GM19467 (cell line): ENCODE data around the gene PLXNA2.

Experiments used
- ATAC-seq: cut with Tn5 transposase; IDR thresholded peaks from one replicate; pipeline ENCODE4 v1.9.1; 2021; ENCODE audit warnings: mild to moderate bottlenecking, moderate library complexity; ENCODE audit not compliant: unreplicated experiment

The PLXNA2 gene

DNA sequence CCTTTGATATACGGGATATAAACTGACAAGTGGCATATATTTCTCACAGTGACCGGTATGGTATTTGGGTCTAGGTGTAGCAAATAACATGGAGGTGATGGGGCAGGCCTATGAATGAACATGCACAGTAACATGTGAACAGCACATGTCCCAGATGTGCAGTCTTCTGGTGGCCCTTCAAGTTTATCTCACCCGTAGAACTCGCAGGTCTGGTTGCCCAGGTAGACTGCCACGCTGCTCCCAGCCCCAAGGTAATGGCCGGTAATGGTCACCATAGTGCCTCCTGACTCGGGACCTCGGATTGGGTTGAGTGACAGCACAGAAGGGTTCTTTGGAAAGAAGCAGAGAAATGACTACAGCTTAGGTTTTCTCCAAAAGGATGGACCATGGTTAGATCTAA, 192.0 kb downstream of the PLXNA2 start:
- no peak for ATAC-seq

DNA sequence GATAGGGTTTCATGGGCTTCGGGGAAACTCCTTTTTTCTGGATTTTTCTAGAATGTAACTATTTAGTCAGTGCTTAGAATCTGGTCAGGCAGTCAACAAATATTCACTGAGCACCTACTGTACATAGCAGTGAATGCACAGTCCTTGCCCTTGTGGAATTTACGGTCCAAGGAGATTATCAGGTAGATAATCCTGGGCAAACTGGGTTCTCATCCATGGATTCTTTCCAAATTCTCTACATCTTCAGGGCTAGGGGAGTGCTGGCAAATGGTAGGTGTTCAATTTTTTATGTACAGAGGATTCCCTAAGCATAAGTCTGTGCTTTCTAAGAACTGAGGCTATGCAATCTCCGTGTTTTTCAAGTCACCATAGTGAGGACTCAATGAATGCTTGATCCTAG, 192.5 kb downstream of the PLXNA2 start:
- no peak for ATAC-seq

DNA sequence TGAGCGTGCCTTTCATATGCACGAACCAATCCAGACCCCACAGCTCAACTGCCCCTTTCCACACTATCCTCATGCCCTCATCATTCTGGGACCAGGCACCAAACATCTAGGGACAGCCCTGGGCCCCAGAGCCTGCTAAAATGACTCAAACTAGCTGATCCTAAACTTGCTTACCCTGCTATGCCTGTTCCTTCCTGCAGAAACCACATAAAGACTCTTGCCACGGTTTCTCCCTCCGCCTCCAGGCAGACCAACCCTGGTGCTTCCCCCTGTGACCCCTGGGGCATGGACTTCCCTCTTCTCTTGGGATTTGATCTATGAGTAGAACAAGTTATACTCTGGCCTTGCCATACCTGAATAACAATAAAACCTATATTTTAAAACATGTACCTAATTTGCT, 195.3 kb downstream of the PLXNA2 start:
- ATAC-seq = no peak

DNA sequence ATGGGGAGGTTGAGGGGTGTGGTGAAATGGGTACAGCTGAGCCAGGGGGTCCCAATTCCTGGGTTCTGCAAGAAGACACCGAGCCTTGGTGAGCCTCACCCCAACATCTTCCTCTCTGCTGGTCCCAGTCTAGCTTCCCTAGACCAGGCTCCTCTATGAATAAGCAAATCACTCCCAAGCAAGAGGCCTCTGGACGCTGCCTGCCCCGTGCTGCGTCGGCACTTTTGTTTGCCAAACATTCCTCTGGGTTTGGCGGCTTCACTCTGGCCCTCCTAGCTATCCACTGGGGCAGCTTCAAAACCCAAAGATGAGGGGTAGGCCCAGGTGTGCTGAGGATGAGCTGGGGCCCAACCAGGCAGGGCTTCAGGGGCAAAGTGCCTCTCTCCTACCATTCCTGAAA, 196.2 kb downstream of the PLXNA2 start:
- ATAC-seq = no peak

DNA sequence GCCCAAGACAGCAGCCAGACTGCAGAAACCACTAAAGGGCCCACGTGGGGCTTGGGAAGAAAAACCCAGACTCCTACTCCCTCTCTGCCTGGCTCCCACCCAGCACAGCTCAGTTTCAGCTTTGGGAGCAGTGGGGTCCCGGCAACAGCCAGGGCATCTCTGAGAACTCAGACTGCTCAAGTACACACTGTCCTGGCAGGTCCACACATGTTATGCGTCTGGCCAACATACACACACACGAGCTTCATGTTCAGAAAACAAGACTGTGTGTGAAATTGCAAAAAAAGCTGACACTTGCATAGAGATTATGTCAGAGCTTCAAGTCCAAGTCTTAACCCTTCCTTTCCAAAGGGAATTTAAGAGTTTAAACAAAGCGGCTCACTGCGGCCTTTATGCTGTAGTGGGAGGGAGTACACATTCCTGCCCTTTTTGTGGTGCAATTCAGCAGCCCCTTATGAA, 196.7 kb downstream of the PLXNA2 start:
- no peak for ATAC-seq

GRCh38 chr1:208045463-208046260, 198.5 kb downstream of the PLXNA2 start:
- no peak for ATAC-seq

DNA sequence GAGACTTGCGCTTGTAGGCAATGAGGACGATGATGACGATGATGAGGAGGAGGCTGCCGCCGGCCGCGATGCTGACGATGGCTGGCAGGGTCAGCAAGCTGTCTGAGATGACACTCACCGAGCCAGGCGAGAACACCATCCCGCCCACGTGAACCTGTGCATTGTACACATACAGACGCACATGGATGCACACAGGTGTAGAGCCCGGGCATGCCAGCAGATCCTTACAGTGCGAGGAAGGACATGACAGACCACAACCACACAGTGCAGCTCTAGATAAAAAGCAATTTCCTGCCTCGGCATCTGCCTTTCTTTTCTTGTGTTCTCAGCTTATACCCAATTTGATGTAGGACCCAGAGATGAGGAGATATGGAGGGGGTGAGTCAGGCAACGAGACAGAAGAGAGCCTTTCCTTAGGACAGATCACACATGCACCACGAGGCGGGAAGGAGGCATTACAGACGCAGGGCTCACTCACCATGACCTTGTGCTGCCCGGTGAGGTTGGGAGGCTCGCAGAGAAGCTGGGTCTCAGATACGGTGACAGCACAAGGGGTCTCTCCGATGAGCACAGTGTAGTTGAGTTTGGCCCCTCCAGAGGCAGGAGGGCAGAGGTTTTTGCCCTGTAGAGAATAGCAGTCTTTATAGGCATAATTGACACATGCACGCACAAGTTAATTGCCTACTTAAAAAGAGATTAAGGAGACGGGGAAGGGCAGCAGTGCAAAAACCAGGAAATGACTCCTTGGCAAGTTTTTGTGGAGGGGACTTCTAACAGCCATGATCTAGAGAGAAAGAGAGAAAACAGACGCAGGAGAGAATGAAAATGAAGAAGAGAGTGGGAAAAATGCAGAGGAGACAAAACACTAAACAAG, 199.4 kb downstream of the PLXNA2 start:
- no peak for ATAC-seq

DNA sequence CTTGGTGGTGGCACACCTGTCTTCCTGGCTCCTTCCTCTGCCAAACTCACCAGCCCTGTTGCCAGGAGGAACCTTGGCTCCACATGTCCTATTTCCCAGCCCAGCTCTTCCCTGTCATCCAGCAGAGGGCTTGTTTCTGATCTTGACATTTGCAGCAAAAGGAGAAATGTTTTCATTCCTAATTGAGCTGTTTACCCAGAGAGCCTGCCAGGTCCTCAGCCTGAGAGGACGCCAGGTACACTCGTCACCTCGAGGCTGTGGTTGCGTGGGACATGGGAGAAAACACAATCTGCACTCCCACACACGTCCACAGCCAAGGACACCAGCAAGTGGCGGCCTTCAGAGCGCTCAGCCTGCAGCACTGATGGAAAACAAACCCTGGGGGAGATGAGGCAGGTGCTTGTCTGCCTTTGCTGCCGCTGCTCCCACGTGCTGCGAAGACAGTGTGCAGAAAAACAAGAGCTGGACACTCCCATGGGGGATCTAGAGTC, 200.4 kb downstream of the PLXNA2 start:
- ATAC-seq = no peak

- no peak for ATAC-seq
These were observed 201.3 kb downstream of the PLXNA2 start for GRCh38 chr1:208042868-208043267.

GRCh38 chr1:208042041-208042615, 202.1 kb downstream of the PLXNA2 start:
- ATAC-seq = no peak

- no peak for ATAC-seq
These were observed 202.7 kb downstream of the PLXNA2 start for GRCh38 chr1:208041505-208041904.

DNA sequence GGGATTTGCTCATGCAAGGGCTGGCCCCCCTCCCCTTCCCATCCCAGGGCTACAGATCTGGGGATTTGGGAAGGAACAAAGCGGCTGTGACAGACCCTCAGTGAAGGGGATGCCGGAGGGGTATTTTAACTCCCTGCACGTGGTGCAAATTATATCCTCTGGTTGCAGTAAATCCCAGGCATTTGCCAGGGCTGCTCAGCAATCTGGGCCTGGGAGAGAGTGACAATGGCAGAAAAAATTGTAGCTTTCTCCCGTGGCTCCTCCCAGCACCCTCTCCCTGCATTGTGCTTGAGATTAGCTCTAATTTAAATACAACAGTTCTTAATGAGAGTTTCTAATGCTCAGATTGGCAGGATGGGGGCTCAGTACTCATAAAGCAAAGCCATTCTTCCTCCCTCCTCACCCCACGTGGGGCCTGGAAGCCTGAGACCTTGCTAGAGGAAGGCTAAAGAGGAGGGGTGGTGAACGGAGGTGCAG, 203.3 kb downstream of the PLXNA2 start:
- ATAC-seq = no peak

GRCh38 chr1:208039536-208040332, 204.4 kb downstream of the PLXNA2 start:
- ATAC-seq = no peak

GRCh38 chr1:208038303-208038702, 205.9 kb downstream of the PLXNA2 start:
- no peak for ATAC-seq

GRCh38 chr1:208036918-208037766, 207.0 kb downstream of the PLXNA2 start:
- ATAC-seq = no peak

DNA sequence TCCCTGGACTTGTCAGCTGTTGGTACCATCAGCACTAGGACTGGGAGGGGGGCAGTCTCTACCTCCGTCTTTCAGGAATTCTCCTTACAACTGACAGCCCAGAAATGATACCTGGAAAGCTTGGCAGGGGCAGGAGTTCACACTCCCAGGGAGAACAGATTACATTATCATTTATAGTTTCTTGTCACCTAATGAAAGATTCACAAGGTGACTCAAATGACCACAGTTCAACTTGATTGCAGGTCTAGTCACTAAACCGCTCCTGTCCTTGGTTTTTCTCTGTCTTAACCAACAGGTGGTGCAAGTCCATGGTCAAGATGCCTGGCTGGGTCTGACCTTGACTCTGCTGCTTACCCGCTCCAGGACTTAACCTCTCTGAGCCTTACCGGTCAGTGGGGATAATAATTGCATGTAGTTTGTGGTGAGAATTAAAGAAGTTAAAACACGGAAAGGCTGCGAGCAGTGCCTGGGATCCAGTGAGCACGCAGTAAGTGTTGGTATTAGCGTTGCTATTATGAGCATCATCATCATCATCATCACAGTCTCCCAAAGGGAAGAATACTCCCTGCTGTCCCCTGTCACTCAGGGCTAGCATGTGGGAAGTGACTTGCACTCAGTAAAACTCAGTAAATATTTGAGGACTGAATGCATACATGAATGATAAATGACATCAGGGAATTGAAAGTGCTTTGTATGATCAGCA, 207.9 kb downstream of the PLXNA2 start:
- ATAC-seq = no peak

DNA sequence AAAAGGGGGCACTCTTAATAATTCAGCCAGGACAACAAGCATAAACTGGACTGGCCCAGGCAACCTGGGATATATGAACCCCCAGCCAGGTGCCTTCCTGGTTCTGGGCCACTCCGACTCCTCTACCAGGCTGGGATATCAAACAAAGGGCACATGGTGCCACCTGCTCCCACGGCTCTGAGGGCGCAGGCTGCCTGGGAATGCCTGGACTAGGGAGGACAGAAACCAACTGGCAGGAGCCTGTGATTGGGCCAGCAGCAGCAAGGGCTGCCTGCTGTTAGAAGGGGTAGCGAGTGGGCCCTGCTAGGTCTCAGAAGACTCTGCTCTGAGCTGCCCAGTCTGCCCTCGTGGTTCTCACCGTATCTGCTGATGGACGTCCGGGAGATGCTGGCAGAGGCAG, 210.0 kb downstream of the PLXNA2 start:
- no peak for ATAC-seq

DNA sequence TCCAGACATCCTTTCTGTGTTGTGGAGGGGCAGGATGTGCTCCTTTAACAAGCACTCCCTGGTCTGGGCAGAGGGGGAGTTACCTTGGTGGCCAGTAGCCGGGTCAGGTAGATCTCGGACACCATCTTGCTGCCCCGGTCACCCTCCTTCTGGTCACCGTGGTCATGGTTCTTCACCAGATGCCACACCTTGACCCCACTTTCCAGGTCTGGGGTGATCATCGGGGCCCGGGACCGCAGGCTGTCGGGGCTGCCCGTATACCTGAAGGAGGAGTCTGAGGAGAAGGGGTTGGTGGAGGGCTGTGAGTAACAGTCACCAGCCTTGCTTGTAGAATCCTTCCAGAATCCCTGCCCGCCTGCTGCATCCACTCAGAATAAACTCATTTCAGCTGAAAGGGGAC, 210.9 kb downstream of the PLXNA2 start:
- no peak for ATAC-seq

DNA sequence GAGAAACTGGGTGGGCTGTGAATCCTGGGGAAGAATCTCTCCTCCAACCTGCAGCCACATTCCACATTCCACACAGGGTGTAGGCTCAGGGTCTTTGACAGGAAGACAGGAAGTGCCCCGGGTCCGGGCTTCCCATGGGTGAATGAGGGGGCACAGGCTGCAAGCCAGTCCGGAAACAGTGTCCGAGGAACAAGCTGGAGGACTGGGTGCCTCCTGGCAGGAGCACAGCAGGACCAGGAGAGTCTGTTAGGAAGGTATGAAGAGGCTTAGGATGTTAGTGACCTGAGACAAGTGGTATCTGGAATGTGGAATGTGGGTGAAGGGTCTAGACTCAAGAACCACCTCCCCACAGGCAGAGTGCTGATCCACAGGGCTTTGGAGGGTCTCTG, 212.3 kb downstream of the PLXNA2 start:
- no peak for ATAC-seq
